HG03060 (cell line): Measurements from ENCODE around the gene DDI2.
"Not testable (repeated sequence)": the region's sequence is repeated elsewhere in the genome, so short reads cannot be mapped to it uniquely, and the experiment has no call there.

Source experiments
- ATAC-seq: cut with Tn5 transposase; IDR thresholded peaks from one replicate; pipeline ENCODE4 v1.9.1; 2021; ENCODE audit warnings: low read depth, moderate number of reproducible peaks; ENCODE audit not compliant: unreplicated experiment

The DDI2 gene

GRCh38 chr1:15676688-15677661 lies 59.7 kb downstream of the DDI2 start:
- ATAC-seq = no peak

- no peak for ATAC-seq
These were observed 61.3 kb downstream of the DDI2 start for GRCh38 chr1:15678578-15678977.

- ATAC-seq = no peak
These were observed 62.9 kb downstream of the DDI2 start for GRCh38 chr1:15680131-15680530.

GRCh38 chr1:15680561-15681348 lies 63.5 kb downstream of the DDI2 start:
- no peak for ATAC-seq

GRCh38 chr1:15681349-15682292 lies 64.4 kb downstream of the DDI2 start:
- peak; percentile 34 for ATAC-seq

GRCh38 chr1:15682936-15683341 lies 65.7 kb downstream of the DDI2 start:
- no peak for ATAC-seq

GRCh38 chr1:15683345-15684039 lies 66.2 kb downstream of the DDI2 start:
- ATAC-seq = no peak

GRCh38 chr1:15684042-15684461 lies 66.8 kb downstream of the DDI2 start, which contains the start of gene PLEKHM2:
TSS of gene PLEKHM2 (plus strand) at chr1:15684320. CDS start at chr1:15684559, 239 bp downstream.
- no peak for ATAC-seq

- ATAC-seq = no peak
These were observed 67.4 kb downstream of the DDI2 start for GRCh38 chr1:15684468-15685291.

- ATAC-seq = no peak
These were observed 68.6 kb downstream of the DDI2 start for GRCh38 chr1:15685820-15686219.

GRCh38 chr1:15687446-15687845 lies 70.2 kb downstream of the DDI2 start:
- ATAC-seq = no peak

- no peak for ATAC-seq
These were observed 73.1 kb downstream of the DDI2 start for GRCh38 chr1:15690317-15690716.

GRCh38 chr1:15691434-15692032 lies 74.3 kb downstream of the DDI2 start:
- no peak for ATAC-seq

GRCh38 chr1:15692121-15692682 lies 74.9 kb downstream of the DDI2 start:
- ATAC-seq = no peak

GRCh38 chr1:15693371-15693770 lies 76.1 kb downstream of the DDI2 start:
- no peak for ATAC-seq

GRCh38 chr1:15696956-15697521 lies 79.8 kb downstream of the DDI2 start:
- peak; percentile 79 for ATAC-seq

- no peak for ATAC-seq
These were observed 80.9 kb downstream of the DDI2 start for GRCh38 chr1:15698201-15698600.

GRCh38 chr1:15699321-15699720 lies 82.1 kb downstream of the DDI2 start:
- ATAC-seq = not testable (repeated sequence)
